HG03175 (cell line): Measurements from ENCODE around the gene ZNF438.

ENCODE experiments used
- ATAC-seq: cut with Tn5 transposase; IDR thresholded peaks from one replicate; pipeline ENCODE4 v1.9.1; 2021; ENCODE audit warnings: mild to moderate bottlenecking, moderate library complexity; ENCODE audit not compliant: unreplicated experiment

Gene ZNF438

GRCh38 chr10:30988831-30989435 is 42.7 kb downstream of the ZNF438 start:
- no peak for ATAC-seq

- no peak for ATAC-seq
These were observed 44.2 kb downstream of the ZNF438 start for GRCh38 chr10:30987463-30987862.

- ATAC-seq: no peak
These were observed 45.6 kb downstream of the ZNF438 start for GRCh38 chr10:30986053-30986555.

- no peak for ATAC-seq
These were observed 46.2 kb downstream of the ZNF438 start for GRCh38 chr10:30985512-30985911.

- no peak for ATAC-seq
These were observed 46.9 kb downstream of the ZNF438 start for GRCh38 chr10:30984563-30985328.

GRCh38 chr10:30983209-30983608 is 48.5 kb downstream of the ZNF438 start:
- peak; percentile 49 for ATAC-seq

- no peak for ATAC-seq
These were observed 50.6 kb downstream of the ZNF438 start for GRCh38 chr10:30980951-30981616.

GRCh38 chr10:30979956-30980355 is 51.7 kb downstream of the ZNF438 start:
- ATAC-seq: no peak

- no peak for ATAC-seq
These were observed 52.8 kb downstream of the ZNF438 start for GRCh38 chr10:30978843-30979242.

- ATAC-seq: no peak
These were observed 54.3 kb downstream of the ZNF438 start for GRCh38 chr10:30977385-30977784.

GRCh38 chr10:30974773-30975415 is 56.8 kb downstream of the ZNF438 start:
- no peak for ATAC-seq

GRCh38 chr10:30974355-30974754 is 57.3 kb downstream of the ZNF438 start:
- no peak for ATAC-seq

GRCh38 chr10:30973737-30974136 is 57.9 kb downstream of the ZNF438 start:
- no peak for ATAC-seq

GRCh38 chr10:30970760-30971460 is 60.8 kb downstream of the ZNF438 start:
- ATAC-seq: no peak

- ATAC-seq: no peak
These were observed 63.0 kb downstream of the ZNF438 start for GRCh38 chr10:30968711-30969110.

- ATAC-seq: no peak
These were observed 63.8 kb downstream of the ZNF438 start for GRCh38 chr10:30967650-30968410.

- no peak for ATAC-seq
These were observed 67.4 kb downstream of the ZNF438 start for GRCh38 chr10:30963992-30964930.

- no peak for ATAC-seq
These were observed 69.1 kb downstream of the ZNF438 start for GRCh38 chr10:30962522-30962921.

- no peak for ATAC-seq
These were observed 71.8 kb downstream of the ZNF438 start for GRCh38 chr10:30959836-30960210.
